ENCODE results near the gene SSC4D.
"Not testable (repeated sequence)": the region's sequence is repeated elsewhere in the genome, so short reads cannot be mapped to it uniquely, and the experiment has no call there.

Gene SSC4D

GRCh38 chr7:76393116-76394031 is 16.1 kb downstream of the SSC4D start:
- peak; percentile 95; the same call in 1 of the 2 replicates for TF ChIP-seq ZFX (IDR thresholded peaks at IDR 0.05)
- TF ChIP-seq CTCF (conservative IDR thresholded peaks at IDR 0.05) = no peak
- peak overlapping the region; percentile 96 for H3K27ac ChIP-seq

GRCh38 chr7:76392531-76393115 is 16.9 kb downstream of the SSC4D start:
- H3K27ac ChIP-seq = peak overlapping the region; percentile 96
- TF ChIP-seq ZFX (IDR thresholded peaks at IDR 0.05) = no peak
- TF ChIP-seq CTCF (conservative IDR thresholded peaks at IDR 0.05) = no peak

DNA sequence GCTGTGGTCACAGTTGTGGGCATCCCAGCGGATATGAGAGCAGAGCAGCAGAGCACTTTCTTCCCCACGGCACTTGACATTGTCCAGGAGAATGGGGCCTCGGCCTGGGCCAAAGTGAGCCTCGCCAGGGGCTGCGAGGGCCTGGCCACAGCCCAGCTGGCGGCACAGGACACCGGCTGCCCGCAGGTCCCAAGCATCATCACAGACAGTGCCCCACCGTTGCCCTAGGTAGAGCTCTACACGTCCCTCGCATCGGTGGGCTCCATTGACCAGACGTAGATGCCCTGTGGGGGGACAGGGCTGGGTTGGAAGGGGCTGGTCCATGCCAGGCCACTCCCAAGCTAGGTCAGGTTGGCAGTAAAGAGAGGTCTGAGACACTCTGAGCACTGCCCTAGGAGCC is 19.4 kb downstream of the SSC4D start:
- H3K27ac ChIP-seq = no peak overlapping the region
- no peak for TF ChIP-seq CTCF (conservative IDR thresholded peaks at IDR 0.05)
- no peak for TF ChIP-seq ZFX (IDR thresholded peaks at IDR 0.05)

GRCh38 chr7:76387789-76388188 is 21.7 kb downstream of the SSC4D start:
- not testable (repeated sequence) for H3K27ac ChIP-seq

- TF ChIP-seq ZFX (IDR thresholded peaks at IDR 0.05) (no peak), CTCF (conservative IDR thresholded peaks at IDR 0.05) (no peak)
- H3K27ac ChIP-seq = no peak overlapping the region
Observed at GRCh38 chr7:76386691-76387260, 22.7 kb downstream of the SSC4D start.

DNA sequence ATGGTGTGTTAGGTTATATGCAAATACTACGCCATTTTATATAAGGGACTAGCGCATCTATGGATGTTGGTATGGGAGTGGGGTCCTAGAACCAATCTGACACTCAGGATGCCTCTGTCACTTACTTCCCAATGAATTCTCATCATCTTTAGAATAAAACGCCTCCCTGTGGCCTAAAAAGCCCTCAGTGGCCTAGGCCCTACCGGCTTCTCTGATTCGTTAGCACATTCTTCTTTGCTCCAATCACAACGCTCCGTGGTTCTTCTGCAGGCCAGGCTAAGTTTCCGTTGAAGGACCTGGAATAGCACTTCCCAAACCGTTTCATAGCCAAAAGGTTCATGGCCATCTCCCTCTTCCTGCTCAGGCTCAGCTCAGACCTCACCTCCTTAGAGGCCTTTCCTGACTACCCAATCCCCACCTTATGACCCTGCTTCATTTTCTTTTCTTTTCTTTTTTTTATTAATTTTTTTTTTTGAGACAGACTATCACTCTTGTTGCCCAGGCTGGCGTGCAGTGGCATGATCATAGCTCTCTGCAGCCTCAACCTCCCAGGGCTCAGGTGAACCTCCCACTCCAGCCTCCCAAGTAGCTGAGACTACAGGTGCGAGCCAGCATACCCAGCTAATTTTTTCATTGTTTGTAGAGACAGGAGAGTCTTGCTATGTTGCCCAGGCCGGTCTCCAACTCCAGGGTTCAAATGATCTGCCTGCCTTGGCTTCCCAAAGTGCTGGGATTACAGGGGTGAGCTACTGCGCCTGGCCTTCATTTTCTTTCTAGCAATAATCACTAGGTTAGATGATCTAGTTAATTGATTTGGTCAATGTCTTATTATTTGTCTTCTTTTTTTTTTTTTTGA is 26.2 kb downstream of the SSC4D start:
- TF ChIP-seq CTCF (conservative IDR thresholded peaks at IDR 0.05) (no peak), ZFX (IDR thresholded peaks at IDR 0.05) (no peak)
- H3K27ac ChIP-seq = no peak overlapping the region

- TF ChIP-seq CTCF (conservative IDR thresholded peaks at IDR 0.05) = no peak
- no peak for TF ChIP-seq ZFX (IDR thresholded peaks at IDR 0.05)
- no peak overlapping the region for H3K27ac ChIP-seq
Observed at GRCh38 chr7:76381814-76382213, 27.7 kb downstream of the SSC4D start.
